ENCODE measurements around the gene ATG16L2.
A peak's percentile ranks its signal among the peaks of the same experiment; 100 is the strongest.
"Not testable (repeated sequence)": the region's sequence is repeated elsewhere in the genome, so short reads cannot be mapped to it uniquely, and the experiment has no call there.

ATG16L2 gene

GRCh38 chr11:72802822-72803221 lies 11.4 kb upstream of the ATG16L2 start:
- DNase-seq: no peak

DNA sequence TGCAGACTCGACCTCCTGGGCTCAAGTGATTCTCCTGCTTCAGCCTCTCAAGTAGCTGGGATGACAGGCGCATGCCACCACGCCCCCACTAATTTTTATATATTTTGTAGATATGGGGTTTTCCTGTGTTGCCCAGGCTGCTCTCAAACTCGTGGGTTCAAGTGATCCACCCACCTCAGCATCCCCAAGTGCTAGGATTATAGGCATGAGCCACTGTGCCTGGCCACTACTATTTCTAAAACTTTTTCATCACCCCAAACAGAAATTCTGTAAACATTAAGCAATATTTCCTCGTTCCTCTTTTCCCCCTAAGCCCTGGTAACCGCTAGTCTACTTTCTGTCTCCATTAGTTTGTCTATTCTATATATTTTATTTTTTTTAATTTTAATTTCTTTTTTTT lies 9.0 kb upstream of the ATG16L2 start:
- DNase-seq: no peak

GRCh38 chr11:72806378-72806777 lies 7.8 kb upstream of the ATG16L2 start:
- not testable (repeated sequence) for DNase-seq

DNA sequence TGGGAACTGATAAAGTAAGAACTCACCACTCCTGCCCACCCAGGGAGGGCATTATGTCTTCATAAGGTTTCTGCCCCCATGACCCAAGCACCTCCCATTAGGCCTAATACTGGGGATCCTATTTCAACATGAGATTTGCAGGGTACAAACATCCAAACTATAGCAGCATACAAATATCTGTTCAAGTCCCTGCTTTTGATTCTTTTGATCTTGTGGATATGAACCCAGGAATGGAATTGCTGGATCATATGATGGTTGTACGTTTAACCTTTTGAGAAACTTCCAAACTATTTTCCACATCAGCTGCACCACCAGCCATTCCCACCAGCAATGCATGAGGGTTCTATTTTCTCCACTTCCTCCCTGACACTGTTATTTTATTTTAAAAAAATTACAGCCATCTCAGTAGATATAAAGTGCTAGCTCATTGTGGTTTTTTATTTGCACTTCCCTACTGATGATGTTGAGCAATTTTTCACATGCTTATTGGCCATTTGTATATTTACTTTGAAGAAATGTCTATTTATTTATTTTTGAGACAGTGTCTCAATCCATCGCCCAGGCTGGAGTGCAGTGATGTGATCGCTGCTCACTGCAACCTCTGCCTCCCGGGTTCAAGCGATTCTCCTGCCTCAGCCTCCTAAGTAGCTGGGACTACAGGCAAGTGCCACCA lies 7.1 kb upstream of the ATG16L2 start:
- DNase-seq: no peak

- DNase-seq: no peak
Measured at GRCh38 chr11:72807792-72808191, 6.4 kb upstream of the ATG16L2 start.

- no peak for DNase-seq
Measured at GRCh38 chr11:72808331-72808798, 5.8 kb upstream of the ATG16L2 start.

DNA sequence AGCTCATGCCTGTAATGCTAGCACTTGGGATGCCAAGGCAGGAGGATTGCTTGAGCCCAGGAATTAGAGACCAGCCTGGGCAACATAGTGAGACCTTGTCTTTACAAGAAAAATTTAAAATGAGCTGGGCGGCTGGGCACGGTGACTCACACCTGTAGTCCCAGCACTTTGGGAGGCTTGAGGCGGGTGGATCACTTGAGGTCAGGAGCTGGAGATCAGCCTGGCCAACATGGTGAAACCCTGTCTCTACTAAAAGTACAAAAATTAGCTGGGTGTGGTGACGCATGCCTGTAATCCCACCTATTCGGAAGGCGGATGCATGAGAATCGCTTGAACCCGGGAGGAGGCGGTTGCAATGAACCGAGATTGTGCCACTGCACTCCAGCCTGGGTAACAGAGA lies 2.5 kb upstream of the ATG16L2 start:
- not testable (repeated sequence) for DNase-seq

- no peak for DNase-seq
Measured at GRCh38 chr11:72812604-72812966, 1.6 kb upstream of the ATG16L2 start.

- DNase-seq: peak in 9 of 56 donors; percentile 28 to 50 (median 41)
Measured at GRCh38 chr11:72812967-72813739, 1.1 kb upstream of the ATG16L2 start.

DNA sequence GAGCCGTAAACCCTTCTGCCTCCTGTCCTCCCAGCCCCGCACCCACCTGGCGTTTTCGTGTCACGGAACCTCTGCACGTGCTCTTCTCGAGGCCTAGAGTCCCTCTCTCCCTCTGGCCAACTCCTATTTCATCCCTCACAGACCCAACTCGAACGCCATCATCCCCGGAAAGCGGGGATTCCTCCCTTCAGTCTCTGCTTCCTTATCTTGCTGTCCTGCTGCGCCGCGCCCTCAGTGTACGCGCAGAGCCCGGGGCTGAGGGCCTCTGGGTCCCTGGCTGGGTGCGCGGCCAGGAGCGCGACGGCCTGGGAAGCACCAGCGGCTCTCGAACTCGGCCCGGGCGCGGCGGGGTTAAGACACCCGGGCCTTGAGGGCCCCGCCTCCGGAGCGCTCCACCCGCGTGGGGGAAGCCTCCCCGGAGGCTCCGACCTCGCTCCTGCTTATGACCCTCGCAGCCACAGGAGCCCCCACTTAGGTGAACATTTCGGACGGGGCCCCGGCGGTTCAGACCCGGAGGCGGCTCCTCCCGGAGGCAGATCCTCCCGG lies 398 bp upstream of the ATG16L2 start:
- DNase-seq: peak in 54 of 56 donors; percentile 60 to 97 (median 88)

DNA sequence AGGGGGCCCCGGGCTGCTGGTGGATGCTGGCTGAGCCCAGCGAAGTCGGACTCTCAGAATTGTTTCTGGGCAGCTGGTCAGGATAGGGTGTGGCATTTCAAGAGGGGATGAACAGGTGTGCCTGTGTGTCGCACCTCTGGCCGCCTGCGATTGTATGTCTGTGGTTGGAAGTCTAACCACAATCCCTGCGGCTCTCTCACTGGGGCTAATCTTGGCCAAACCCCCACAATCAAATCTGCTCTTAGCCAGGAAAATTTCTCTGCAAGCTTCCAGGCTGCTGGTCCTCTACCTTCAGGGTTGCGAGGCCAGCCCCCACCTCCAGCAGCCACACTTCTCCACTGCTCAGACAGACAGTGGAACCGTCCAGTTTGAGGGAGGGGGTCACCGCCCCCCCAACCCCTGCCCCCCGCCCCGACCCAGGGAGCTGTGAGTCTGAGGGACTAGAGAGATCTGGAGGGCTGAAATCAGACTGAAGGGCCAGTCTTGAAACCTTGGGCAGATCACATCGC lies 953 bp downstream of the ATG16L2 start:
- no peak for DNase-seq

- no peak for DNase-seq
Measured at GRCh38 chr11:72816404-72816990, 2.3 kb downstream of the ATG16L2 start.

- no peak for DNase-seq
Measured at GRCh38 chr11:72817966-72818365, 3.8 kb downstream of the ATG16L2 start.

GRCh38 chr11:72818971-72819370 lies 4.8 kb downstream of the ATG16L2 start:
- no peak for DNase-seq

- DNase-seq: peak in 1 of 56 donors; percentile 21
Measured at GRCh38 chr11:72820439-72821139, 6.4 kb downstream of the ATG16L2 start.

DNA sequence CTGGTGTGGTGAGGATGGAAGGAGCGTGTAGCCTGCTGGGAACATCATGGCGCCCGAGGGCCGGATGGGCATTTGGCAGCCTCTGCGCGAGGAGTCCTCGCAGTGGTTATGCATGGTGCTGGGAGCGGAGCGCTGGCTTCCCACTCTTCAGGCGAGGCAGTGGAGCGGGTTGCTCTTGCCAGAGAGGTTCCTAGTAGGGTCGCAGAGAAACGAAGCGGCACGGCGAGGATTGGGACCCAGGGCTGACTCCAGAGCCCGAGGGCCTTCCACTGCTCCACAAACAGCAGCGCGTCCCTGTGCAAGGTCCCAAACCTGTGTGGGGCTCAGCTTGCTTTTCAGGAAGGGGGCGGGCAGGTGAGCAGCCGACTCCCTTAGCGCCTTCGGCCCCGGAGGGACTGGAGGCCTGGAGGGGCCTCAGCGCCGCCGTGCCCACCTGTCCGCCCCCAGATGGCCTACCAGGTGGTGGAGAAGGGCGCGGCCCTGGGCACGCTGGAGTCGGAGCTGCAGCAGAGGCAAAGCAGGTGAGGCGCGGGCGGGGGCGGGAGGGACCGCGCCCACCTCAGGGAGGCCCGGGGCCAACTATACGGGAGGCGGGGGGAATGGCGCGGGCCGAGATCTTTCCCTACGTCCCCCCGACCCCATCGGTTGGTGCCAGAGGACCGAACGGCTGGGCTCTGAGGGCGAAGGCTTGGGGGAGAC lies 7.2 kb downstream of the ATG16L2 start:
- DNase-seq: peak in 1 of 56 donors; percentile 71

DNA sequence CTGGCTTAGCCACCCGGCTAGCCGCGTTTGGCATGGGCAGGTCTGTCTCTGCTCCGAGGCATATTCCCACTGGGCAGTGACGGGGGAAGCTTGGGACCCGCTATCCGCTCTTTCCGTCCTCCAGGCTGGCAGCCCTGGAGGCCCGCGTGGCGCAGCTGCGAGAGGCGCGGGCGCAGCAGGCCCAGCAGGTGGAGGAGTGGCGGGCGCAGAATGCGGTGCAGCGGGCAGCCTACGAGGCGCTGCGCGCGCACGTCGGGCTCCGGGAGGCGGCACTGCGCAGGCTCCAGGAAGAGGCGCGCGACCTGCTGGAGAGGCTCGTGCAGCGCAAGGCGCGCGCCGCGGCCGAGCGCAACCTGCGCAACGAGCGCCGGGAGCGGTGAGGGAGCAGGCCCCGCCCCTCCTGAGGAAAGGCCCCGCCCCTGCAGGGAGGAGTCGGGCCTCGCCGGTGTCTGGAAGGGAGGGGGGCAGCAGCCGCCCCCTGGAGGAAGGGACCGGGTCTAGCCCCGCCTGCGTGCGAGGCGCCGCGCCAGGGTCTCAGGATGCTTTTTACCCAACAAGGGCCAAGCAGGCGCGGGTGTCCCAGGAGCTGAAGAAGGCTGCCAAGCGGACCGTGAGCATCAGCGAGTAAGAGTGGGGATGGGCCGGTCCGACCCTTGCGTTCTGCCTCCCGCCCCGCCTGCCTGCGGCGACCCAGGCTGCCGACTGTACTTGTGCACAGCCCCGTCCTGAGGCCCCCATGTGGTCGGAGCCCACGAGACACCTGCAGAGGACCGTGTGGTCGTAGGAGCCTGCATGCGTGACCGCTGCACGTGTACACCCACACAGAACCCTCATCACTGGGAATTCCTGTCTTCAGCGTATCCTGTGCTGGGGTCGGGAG lies 7.9 kb downstream of the ATG16L2 start:
- DNase-seq: peak in 55 of 56 donors; percentile 42 to 95 (median 86)

- no peak for DNase-seq
Measured at GRCh38 chr11:72823105-72823804, 9.0 kb downstream of the ATG16L2 start.

DNA sequence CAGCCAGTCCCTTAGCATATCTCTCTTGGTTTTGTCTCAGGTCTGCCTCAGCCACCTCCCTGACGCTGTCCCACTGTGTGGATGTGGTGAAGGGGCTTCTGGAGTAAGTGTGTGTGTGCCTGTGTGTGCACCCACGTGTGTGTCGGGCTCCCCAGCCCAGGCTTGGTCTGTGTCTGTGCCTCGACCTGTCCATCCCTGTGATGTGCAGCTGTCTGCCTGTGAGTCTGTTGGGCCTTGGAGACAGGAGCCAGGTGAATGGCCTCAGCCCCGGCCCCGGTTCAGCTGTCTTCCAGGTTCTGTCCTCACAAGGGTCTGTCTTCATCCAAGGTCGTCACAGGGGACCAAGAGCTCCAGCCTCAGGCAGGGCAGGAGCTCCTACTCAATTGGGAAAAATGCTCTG lies 9.8 kb downstream of the ATG16L2 start:
- DNase-seq: no peak

Measured in nucleus accumbens (tissue), 56 donors.